SK-N-MC (cell line): ENCODE measurements around the gene TCF12.

ENCODE experiments used
- DNase-seq: peaks from one replicate; pipeline ENCODE4 v3.0.0-alpha.2; 2011; ENCODE audit warnings: low read depth, low spot score
- H3K27ac ChIP-seq: fragments of 200-600 bp; sonication (generic); 2 replicates; pipeline ENCODE4 v1.5.1; 2016; ENCODE audit warnings: mixed run types
- H3K36me3 ChIP-seq: fragments of 200-600 bp; sonication (generic); 2 replicates; pipeline ENCODE4 v1.6.1; 2017; ENCODE audit warnings: antibody characterized with exemption, low read length, mixed read lengths; ENCODE audit not compliant: insufficient read depth
- H3K4me3 ChIP-seq: fragments of 200-600 bp; sonication (generic); 2 replicates; pipeline ENCODE4 v1.5.1; 2016
- H3K9ac ChIP-seq: fragments of 200-600 bp; sonication (generic); 2 replicates; pipeline ENCODE4 v1.8.0; 2017; ENCODE audit warnings: mixed run types, mixed read lengths; ENCODE audit not compliant: insufficient read length
- H3K9me3 ChIP-seq: fragments of 200-600 bp; sonication (generic); 2 replicates; pipeline ENCODE4 v1.6.1; 2017; ENCODE audit warnings: low read depth, mild to moderate bottlenecking, antibody characterized with exemption, low read length, moderate library complexity, mixed read lengths
- EZH2 ChIP-seq: fragments of 200-600 bp; sonication (generic); IDR thresholded peaks from one replicate; pipeline ENCODE4 v1.6.1; 2017; ENCODE audit warnings: antibody characterized with exemption
- FOXP2 ChIP-seq: optimal IDR thresholded peaks from 2 replicates; pipeline ENCODE3; 2011; ENCODE audit warnings: mild to moderate bottlenecking, moderate library complexity; ENCODE audit not compliant: insufficient read depth; ENCODE audit errors: extremely low read length, control extremely low read depth
- POLR2AphosphoS5 ChIP-seq: IDR thresholded peaks from 2 replicates; pipeline ENCODE4 v1.6.1; 2012; ENCODE audit warnings: mild to moderate bottlenecking, low read depth, low read length, borderline replicate concordance

TCF12 gene

GRCh38 chr15:57321973-57322601, 403.6 kb downstream of the TCF12 start:
- peak overlapping the region; percentile 95; the same call in 1 of the 2 replicates for H3K27ac ChIP-seq
- no peaks in the 10 kb centered on the region for H3K36me3 ChIP-seq
- no peaks in the 10 kb centered on the region for H3K9me3 ChIP-seq
- no peak overlapping the region for H3K9ac ChIP-seq
- DNase-seq: no peak
- TF ChIP-seq FOXP2 (no peak), EZH2 (no peak), POLR2AphosphoS5 (no peak)
- H3K4me3 ChIP-seq: no peak overlapping the region

GRCh38 chr15:57322602-57323250, 404.3 kb downstream of the TCF12 start:
- TF ChIP-seq FOXP2: no peak
- TF ChIP-seq POLR2AphosphoS5: no peak
- no peak for TF ChIP-seq EZH2
- Histone ChIP-seq H3K27ac (peak overlapping the region; percentile 95), H3K36me3 (no peaks in the 10 kb centered on the region), H3K9ac (no peak overlapping the region), H3K4me3 (no peak overlapping the region), H3K9me3 (no peaks in the 10 kb centered on the region)
- no peak for DNase-seq

GRCh38 chr15:57323299-57323805, 404.9 kb downstream of the TCF12 start:
- DNase-seq: no peak
- Histone ChIP-seq H3K9ac (peak overlapping the region; percentile 60), H3K36me3 (no peaks in the 10 kb centered on the region), H3K4me3 (peak overlapping the region; percentile 68), H3K9me3 (no peaks in the 10 kb centered on the region), H3K27ac (peak overlapping the region; percentile 95)
- no peak for TF ChIP-seq POLR2AphosphoS5
- TF ChIP-seq FOXP2: no peak
- TF ChIP-seq EZH2: no peak

- peak overlapping the region; percentile 68 for H3K4me3 ChIP-seq
- TF ChIP-seq FOXP2 (no peak), POLR2AphosphoS5 (peak; percentile 50; the same call in 1 of the 2 replicates)
- DNase-seq: peak; percentile 94
- H3K9ac ChIP-seq: peak overlapping the region; percentile 60
- H3K36me3 ChIP-seq: no peaks in the 10 kb centered on the region
- H3K27ac ChIP-seq: peak overlapping the region; percentile 95
- H3K9me3 ChIP-seq: no peaks in the 10 kb centered on the region
Observed at GRCh38 chr15:57323806-57324589, 405.6 kb downstream of the TCF12 start.

GRCh38 chr15:57324590-57324890, 406.1 kb downstream of the TCF12 start:
- Histone ChIP-seq H3K9ac (no peak overlapping the region), H3K4me3 (peak overlapping the region; percentile 35), H3K9me3 (no peaks in the 10 kb centered on the region), H3K36me3 (no peaks in the 10 kb centered on the region), H3K27ac (peak overlapping the region; percentile 65)
- DNase-seq: no peak
- TF ChIP-seq EZH2 (no peak), FOXP2 (no peak), POLR2AphosphoS5 (no peak)

- DNase-seq: no peak
- Histone ChIP-seq H3K27ac (peak overlapping the region; percentile 65), H3K9me3 (no peaks in the 10 kb centered on the region), H3K36me3 (no peaks in the 10 kb centered on the region), H3K9ac (peak overlapping the region; percentile 19), H3K4me3 (peak overlapping the region; percentile 35)
- TF ChIP-seq POLR2AphosphoS5 (no peak), EZH2 (no peak), FOXP2 (no peak)
Observed at GRCh38 chr15:57324944-57325679, 406.7 kb downstream of the TCF12 start.

GRCh38 chr15:57326196-57326595, 407.8 kb downstream of the TCF12 start:
- no peaks in the 10 kb centered on the region for H3K36me3 ChIP-seq
- no peaks in the 10 kb centered on the region for H3K9me3 ChIP-seq
- no peak for DNase-seq
- no peak overlapping the region for H3K27ac ChIP-seq
- H3K9ac ChIP-seq: no peak overlapping the region
- TF ChIP-seq POLR2AphosphoS5 (no peak), FOXP2 (no peak), EZH2 (no peak)
- no peak overlapping the region for H3K4me3 ChIP-seq
